Measurements from ENCODE around the gene GLIS1.

DNA sequence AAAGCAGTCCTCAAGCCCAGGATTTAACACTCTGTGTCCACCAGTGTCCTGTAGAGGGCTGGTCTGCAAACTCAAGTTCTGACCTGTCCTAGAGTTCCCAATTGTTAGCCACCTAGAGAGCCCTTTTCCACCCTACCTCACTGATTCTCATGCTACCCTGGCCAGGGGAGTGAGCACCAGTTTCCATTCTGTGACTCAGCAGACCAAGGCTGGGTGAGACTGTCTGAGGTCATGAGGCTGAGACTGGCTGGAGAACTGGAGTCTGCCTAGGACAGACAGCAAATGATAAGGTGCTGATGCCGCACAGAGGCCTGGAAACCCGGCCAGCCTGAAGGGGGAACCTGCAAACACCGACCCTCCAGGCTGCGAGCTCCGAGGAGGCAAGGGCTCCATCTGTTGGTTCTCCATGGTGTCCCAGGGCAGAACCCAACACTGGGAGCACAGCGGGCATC is 13.7 kb downstream of the GLIS1 start:
- TF ChIP-seq, protein P1, sequence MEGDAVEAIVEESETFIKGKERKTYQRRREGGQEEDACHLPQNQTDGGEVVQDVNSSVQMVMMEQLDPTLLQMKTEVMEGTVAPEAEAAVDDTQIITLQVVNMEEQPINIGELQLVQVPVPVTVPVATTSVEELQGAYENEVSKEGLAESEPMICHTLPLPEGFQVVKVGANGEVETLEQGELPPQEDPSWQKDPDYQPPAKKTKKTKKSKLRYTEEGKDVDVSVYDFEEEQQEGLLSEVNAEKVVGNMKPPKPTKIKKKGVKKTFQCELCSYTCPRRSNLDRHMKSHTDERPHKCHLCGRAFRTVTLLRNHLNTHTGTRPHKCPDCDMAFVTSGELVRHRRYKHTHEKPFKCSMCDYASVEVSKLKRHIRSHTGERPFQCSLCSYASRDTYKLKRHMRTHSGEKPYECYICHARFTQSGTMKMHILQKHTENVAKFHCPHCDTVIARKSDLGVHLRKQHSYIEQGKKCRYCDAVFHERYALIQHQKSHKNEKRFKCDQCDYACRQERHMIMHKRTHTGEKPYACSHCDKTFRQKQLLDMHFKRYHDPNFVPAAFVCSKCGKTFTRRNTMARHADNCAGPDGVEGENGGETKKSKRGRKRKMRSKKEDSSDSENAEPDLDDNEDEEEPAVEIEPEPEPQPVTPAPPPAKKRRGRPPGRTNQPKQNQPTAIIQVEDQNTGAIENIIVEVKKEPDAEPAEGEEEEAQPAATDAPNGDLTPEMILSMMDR (conservative IDR thresholded peaks at IDR 0.05; ENCODE audit: low read length), result peak; percentile 33
- no peak for TF ChIP-seq EZH2phosphoT487 (IDR thresholded peaks at IDR 0.05; ENCODE audit: borderline replicate concordance)
